Measurements from ENCODE around the gene DCLRE1A.
"Not testable (repeated sequence)": the region's sequence is repeated elsewhere in the genome, so short reads cannot be mapped to it uniquely, and the experiment has no call there.

The DCLRE1A gene

DNA sequence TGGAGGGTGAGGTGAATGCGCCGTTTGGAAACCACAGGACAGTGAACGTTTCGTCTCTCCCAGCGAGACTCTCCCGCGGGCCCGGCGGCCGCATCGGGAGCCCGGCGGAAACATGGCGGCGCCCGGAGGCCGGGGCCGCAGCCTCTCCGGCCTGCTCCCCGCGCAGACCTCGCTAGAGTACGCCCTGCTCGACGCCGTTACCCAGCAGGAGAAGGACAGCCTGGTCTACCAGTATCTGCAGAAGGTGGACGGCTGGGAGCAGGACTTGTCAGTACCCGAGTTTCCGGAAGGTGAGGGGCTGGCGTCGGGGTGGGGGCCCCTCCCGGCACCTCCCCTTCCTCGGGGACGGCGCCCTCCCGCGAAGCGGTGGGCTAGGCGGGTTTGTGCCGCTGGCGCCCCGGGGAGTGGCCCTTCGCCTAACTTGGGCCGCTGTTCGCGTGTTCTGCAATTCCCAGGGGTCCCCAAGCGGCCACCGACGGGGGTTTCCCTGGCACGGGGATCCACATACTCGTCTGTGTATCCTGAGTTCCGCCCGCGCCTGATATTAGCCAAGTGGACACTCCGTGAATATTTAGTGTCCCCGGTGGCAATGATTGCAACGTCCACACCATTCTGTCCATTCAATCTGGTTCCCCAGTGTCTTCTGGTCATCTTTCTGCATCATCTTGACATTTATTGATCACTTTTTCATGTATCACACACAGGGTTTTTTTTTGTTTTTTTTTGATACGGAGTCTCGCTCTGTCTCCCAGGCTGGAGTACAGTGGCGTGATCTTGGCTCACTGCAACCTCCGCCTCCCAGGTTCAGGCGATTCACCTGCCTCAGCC lies 1.1 kb upstream of the DCLRE1A start:
- peak overlapping the region; percentile 93 for H3K9ac ChIP-seq (ENCODE audit: low read depth, low read length)
- no peaks in the 10 kb centered on the region for H3K27me3 ChIP-seq (ENCODE audit: control insufficient read depth, insufficient read depth, low read length)
- H3K4me1 ChIP-seq (ENCODE audit: control insufficient read depth, insufficient read depth, low read length) = peaks cover 2% of the 10 kb centered on the region
- H3K9me3 ChIP-seq (ENCODE audit: control insufficient read depth, insufficient read depth, low read length) = no peaks in the 10 kb centered on the region
- peaks cover 4% of the 10 kb centered on the region for H3K36me3 ChIP-seq (ENCODE audit: control insufficient read depth, insufficient read depth, low read length)
- H3K4me3 ChIP-seq (ENCODE audit: low read depth, low read length) = peak overlapping the region; percentile 93

DNA sequence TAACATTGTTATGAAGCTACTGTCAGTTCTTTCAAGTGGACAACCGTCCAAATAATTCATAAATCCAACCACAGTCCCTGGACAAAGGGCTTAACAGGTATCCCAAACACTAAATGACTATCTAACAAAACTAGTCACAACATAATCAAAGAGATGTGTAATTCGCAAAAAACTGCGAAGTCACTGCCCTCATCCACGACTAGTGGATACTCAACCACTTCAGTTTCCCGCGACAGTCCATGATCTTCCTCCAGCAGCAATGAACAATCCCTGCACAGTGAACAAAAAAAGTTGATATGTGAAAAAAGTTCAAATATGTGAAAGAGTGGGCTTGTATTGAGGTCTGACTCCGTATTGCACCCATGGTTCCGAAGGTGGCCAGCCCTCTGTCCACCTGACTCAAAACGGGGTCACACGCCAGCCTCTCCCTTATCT lies 287 bp downstream of the DCLRE1A start:
- Histone ChIP-seq H3K4me1 (ENCODE audit: control insufficient read depth, insufficient read depth, low read length) (peaks cover 2% of the 10 kb centered on the region), H3K36me3 (ENCODE audit: control insufficient read depth, insufficient read depth, low read length) (no peaks in the 10 kb centered on the region), H3K27me3 (ENCODE audit: control insufficient read depth, insufficient read depth, low read length) (no peaks in the 10 kb centered on the region), H3K9me3 (ENCODE audit: control insufficient read depth, insufficient read depth, low read length) (no peaks in the 10 kb centered on the region), H3K4me3 (ENCODE audit: low read depth, low read length) (peak overlapping the region; percentile 93), H3K9ac (ENCODE audit: low read depth, low read length) (peak overlapping the region; percentile 93)

DNA sequence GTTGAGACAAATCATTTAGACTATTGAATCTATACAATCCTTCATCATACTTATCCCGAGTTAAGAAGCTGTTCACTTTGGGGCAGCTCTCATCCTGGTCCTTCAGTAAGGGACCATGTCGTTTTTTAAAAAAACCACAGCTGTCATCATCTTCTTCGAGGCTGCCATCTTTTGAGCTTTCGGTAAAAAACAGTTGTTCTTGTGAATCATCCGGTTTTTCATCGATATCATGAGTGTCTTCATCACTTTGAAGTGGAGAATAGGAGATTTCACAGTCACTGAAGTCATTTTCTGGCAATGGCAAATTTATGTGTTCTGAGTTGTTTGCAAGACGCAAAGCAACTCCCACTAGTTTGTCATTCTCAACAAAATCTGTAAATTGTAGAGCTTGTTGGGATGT lies 3.9 kb downstream of the DCLRE1A start:
- no peaks in the 10 kb centered on the region for H3K9me3 ChIP-seq (ENCODE audit: control insufficient read depth, insufficient read depth, low read length)
- H3K9ac ChIP-seq (ENCODE audit: low read depth, low read length) = no peak overlapping the region
- H3K27me3 ChIP-seq (ENCODE audit: control insufficient read depth, insufficient read depth, low read length) = no peaks in the 10 kb centered on the region
- H3K36me3 ChIP-seq (ENCODE audit: control insufficient read depth, insufficient read depth, low read length) = no peaks in the 10 kb centered on the region
- H3K4me3 ChIP-seq (ENCODE audit: low read depth, low read length) = no peak overlapping the region
- peaks cover 2% of the 10 kb centered on the region for H3K4me1 ChIP-seq (ENCODE audit: control insufficient read depth, insufficient read depth, low read length)

DNA sequence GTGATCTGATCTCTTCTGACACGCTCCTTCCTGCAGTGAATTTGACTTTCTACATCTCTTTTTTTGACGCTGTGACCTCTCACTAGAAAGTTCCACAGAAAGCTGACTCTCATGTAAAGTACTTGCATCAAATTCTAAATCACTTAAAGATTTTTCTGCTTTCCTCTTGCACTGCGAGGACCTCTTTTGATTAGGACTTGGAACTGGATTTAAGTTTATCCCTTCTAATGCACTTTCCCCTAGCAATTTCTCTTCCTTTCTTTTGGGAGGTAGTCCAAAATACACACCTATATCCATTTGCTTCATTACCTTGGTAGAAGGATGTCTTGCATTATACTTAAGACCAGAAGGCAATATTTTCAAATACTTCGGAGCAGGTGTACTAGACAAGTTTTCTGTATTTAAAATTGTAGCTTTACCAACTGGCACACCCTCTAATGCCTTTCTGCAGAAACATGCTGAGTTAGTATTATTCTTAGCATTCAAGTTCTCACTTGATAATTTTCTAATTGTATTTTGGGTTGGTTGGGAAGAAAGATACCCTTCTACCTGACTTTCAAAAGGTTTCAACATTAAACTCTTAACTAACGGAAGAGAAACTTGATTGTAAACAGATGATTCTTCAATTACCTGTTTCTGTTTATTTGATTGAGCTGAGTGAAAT lies 4.6 kb downstream of the DCLRE1A start:
- Histone ChIP-seq H3K4me3 (ENCODE audit: low read depth, low read length) (no peak overlapping the region), H3K4me1 (ENCODE audit: control insufficient read depth, insufficient read depth, low read length) (peaks cover 2% of the 10 kb centered on the region), H3K36me3 (ENCODE audit: control insufficient read depth, insufficient read depth, low read length) (no peaks in the 10 kb centered on the region), H3K9ac (ENCODE audit: low read depth, low read length) (no peak overlapping the region), H3K27me3 (ENCODE audit: control insufficient read depth, insufficient read depth, low read length) (no peaks in the 10 kb centered on the region), H3K9me3 (ENCODE audit: control insufficient read depth, insufficient read depth, low read length) (no peaks in the 10 kb centered on the region)

DNA sequence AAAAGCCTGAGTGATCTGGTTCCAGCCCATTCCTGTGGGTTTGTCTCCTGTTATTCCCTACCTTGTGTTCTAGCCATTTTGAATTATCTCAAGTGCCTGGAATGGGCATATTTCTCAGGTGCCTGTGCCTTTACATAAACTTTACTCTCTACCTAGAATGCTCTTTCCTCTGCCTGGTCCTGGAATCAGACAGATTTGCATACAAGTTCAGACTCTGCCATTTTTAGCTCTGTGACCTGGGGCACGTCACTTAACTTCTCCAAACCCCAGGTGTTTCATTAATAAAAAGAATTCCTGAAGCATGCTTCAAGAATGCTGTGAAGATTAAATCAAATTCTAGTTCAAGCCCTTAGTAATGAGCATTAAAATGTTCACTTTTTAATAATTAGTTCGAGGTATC lies 7.8 kb downstream of the DCLRE1A start:
- no peak overlapping the region for H3K9ac ChIP-seq (ENCODE audit: low read depth, low read length)
- no peaks in the 10 kb centered on the region for H3K27me3 ChIP-seq (ENCODE audit: control insufficient read depth, insufficient read depth, low read length)
- H3K4me3 ChIP-seq (ENCODE audit: low read depth, low read length) = no peak overlapping the region
- no peaks in the 10 kb centered on the region for H3K9me3 ChIP-seq (ENCODE audit: control insufficient read depth, insufficient read depth, low read length)
- H3K36me3 ChIP-seq (ENCODE audit: control insufficient read depth, insufficient read depth, low read length) = no peaks in the 10 kb centered on the region
- H3K4me1 ChIP-seq (ENCODE audit: control insufficient read depth, insufficient read depth, low read length) = no peaks in the 10 kb centered on the region

DNA sequence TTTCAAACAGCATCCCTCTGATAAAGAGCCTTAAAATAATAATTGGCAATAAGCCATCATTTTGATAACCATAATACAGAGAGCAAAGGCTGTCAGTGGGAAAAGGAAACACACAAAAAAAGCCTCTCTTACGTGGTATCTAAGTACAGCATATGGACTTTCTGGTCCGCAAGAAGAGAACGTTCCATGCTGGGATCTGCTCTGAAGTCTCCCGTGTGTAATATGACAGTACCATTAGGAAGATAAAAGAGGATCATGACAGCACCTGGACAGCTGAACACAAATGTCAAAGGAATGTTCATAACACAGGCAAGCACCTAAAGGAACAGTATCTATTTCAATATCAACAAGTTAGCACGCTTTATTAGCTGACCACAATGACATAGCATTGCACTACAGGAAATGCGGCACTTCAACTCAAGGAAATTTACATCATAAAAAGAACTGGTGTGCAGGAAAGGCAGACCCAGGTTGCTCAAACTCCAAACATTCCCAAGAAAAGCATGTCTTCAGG lies 9.9 kb downstream of the DCLRE1A start:
- Histone ChIP-seq H3K4me1 (ENCODE audit: control insufficient read depth, insufficient read depth, low read length) (no peaks in the 10 kb centered on the region), H3K36me3 (ENCODE audit: control insufficient read depth, insufficient read depth, low read length) (no peaks in the 10 kb centered on the region), H3K9me3 (ENCODE audit: control insufficient read depth, insufficient read depth, low read length) (no peaks in the 10 kb centered on the region), H3K4me3 (ENCODE audit: low read depth, low read length) (no peak overlapping the region), H3K9ac (ENCODE audit: low read depth, low read length) (no peak overlapping the region), H3K27me3 (ENCODE audit: control insufficient read depth, insufficient read depth, low read length) (no peaks in the 10 kb centered on the region)

DNA sequence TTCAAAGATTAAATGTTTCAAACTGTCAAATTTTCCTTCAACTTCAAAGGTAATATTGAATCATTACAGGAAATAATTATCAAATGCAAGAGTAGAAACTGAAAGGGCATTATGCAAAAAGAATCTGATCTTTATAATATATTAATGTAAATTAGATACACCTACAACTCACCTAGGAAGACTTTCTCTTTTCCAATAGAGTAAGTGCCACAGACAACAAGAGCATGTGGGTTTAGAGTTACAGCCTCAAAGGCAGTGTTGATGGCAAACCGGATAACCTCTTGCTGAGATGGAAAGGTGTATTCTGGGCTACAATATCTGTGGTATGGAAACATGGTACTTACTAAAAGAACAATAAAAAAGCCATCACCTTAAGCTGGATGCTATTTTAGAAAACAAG lies 11.7 kb downstream of the DCLRE1A start:
- no peak overlapping the region for H3K4me3 ChIP-seq (ENCODE audit: low read depth, low read length)
- no peaks in the 10 kb centered on the region for H3K36me3 ChIP-seq (ENCODE audit: control insufficient read depth, insufficient read depth, low read length)
- H3K4me1 ChIP-seq (ENCODE audit: control insufficient read depth, insufficient read depth, low read length) = no peaks in the 10 kb centered on the region
- H3K27me3 ChIP-seq (ENCODE audit: control insufficient read depth, insufficient read depth, low read length) = no peaks in the 10 kb centered on the region
- no peak overlapping the region for H3K9ac ChIP-seq (ENCODE audit: low read depth, low read length)
- no peaks in the 10 kb centered on the region for H3K9me3 ChIP-seq (ENCODE audit: control insufficient read depth, insufficient read depth, low read length)

DNA sequence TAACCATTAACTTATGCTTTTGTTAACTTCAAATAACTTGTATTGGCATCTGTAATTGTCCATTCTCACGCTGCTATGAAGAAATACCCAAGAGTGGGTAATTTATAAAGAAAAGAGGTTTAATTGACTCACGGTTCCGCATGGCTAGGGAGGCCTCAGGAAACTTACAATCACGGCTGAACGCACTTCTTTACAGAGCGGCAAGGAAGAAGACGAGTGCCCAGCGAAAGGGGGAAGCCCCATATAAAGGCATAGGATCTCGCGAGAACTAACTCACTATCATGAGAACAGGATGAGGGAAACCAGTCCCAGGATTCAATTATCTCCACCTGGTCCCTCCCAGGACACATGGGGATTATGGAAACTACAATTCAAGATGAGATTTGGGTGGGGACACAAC lies 25.3 kb downstream of the DCLRE1A start:
- H3K4me3 ChIP-seq (ENCODE audit: low read depth, low read length); H3K9me3 ChIP-seq (ENCODE audit: control insufficient read depth, insufficient read depth, low read length); H3K27me3 ChIP-seq (ENCODE audit: control insufficient read depth, insufficient read depth, low read length); H3K36me3 ChIP-seq (ENCODE audit: control insufficient read depth, insufficient read depth, low read length); H3K9ac ChIP-seq (ENCODE audit: low read depth, low read length); H3K4me1 ChIP-seq (ENCODE audit: control insufficient read depth, insufficient read depth, low read length): not testable (repeated sequence)

DNA sequence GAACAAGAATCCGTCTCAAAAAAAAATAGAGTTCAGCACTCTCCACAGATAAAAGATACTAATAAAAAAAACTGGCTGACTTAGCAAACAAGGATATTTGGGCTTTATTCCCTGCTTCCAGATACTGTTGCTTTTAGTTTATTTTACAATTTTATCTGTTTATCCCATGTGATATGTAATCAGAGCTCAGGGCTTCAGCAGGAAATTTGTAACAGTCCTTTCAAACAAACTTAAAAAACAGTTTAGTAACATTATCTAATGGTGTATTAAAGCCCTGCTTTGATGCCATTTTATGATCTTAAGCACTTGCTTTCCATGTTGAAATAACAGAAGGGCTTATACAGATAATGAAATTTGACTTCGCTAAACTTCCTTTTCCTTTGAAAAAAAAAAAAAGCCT lies 28.1 kb downstream of the DCLRE1A start:
- H3K4me1 ChIP-seq (ENCODE audit: control insufficient read depth, insufficient read depth, low read length) = peaks cover 9% of the 10 kb centered on the region
- H3K36me3 ChIP-seq (ENCODE audit: control insufficient read depth, insufficient read depth, low read length) = no peaks in the 10 kb centered on the region

DNA sequence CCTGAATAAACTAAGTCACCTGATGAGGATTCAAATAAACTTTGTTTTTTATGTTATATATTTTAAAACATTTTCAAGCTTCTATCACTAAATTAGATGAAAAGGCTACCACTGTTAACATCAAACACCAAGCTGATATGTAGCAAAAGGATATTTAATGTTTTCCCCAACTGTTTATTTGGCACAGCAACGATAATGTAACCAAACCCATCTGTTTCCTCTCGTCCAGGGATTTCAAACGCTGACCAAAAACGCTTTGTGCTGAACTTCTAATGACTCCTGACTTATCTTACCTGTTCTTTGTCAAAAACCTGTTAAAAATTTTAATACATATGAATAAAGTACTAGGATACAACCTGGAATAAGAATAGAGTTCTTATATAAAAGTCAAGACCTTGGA lies 30.5 kb downstream of the DCLRE1A start:
- Histone ChIP-seq H3K9me3 (ENCODE audit: control insufficient read depth, insufficient read depth, low read length) (no peaks in the 10 kb centered on the region), H3K9ac (ENCODE audit: low read depth, low read length) (no peak overlapping the region), H3K4me1 (ENCODE audit: control insufficient read depth, insufficient read depth, low read length) (peaks cover 13% of the 10 kb centered on the region), H3K4me3 (ENCODE audit: low read depth, low read length) (no peak overlapping the region), H3K36me3 (ENCODE audit: control insufficient read depth, insufficient read depth, low read length) (no peaks in the 10 kb centered on the region), H3K27me3 (ENCODE audit: control insufficient read depth, insufficient read depth, low read length) (no peaks in the 10 kb centered on the region)

More for the DNA sequence above, 28.1 kb downstream of the DCLRE1A start:
- Histone ChIP-seq H3K4me3 (ENCODE audit: low read depth, low read length) (no peak overlapping the region), H3K9ac (ENCODE audit: low read depth, low read length) (no peak overlapping the region), H3K27me3 (ENCODE audit: control insufficient read depth, insufficient read depth, low read length) (no peaks in the 10 kb centered on the region), H3K9me3 (ENCODE audit: control insufficient read depth, insufficient read depth, low read length) (no peaks in the 10 kb centered on the region)

DNA sequence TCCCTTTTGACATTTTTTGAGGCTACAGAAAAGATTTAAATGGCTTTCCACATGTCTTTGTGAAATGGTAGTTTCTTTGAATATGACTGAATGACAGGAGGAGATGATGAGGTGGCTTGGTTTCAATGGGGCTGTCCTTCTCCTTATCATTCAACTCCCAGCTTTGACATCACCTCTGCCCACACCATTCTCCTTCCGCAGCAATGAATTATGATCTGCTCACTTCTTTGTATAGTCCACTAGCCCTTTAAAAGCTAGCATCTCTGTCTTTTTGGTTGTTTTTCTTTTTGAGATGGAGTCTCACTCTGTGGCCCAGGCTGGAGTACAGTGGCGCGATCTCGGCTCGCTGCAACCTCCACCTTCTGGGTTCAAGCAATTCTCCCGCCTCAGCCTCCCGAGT lies 31.7 kb downstream of the DCLRE1A start:
- H3K4me3 ChIP-seq (ENCODE audit: low read depth, low read length) = no peak overlapping the region
- H3K27me3 ChIP-seq (ENCODE audit: control insufficient read depth, insufficient read depth, low read length) = no peaks in the 10 kb centered on the region
- H3K36me3 ChIP-seq (ENCODE audit: control insufficient read depth, insufficient read depth, low read length) = no peaks in the 10 kb centered on the region
- peaks cover 13% of the 10 kb centered on the region for H3K4me1 ChIP-seq (ENCODE audit: control insufficient read depth, insufficient read depth, low read length)
- no peak overlapping the region for H3K9ac ChIP-seq (ENCODE audit: low read depth, low read length)
- no peaks in the 10 kb centered on the region for H3K9me3 ChIP-seq (ENCODE audit: control insufficient read depth, insufficient read depth, low read length)

DNA sequence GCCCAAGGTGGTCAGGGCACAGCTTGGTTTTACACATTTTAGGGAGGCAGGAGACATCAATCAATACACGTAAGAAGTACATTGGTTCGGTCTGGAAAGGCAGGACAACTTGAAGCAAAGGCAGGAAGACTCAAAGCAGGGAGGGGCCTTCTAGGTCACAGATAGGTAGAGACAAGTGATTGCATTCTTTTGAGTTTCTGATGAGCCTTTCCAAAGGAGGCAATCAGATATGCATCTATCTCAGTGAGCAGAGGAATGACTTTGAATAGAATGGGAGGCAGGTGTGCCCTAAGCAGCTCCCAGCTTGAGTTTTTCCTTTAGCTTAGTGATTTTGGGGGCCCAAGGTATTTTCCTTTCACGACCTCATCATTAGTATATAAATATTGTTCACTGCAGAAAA lies 32.6 kb downstream of the DCLRE1A start:
- not testable (repeated sequence) for H3K36me3 ChIP-seq (ENCODE audit: control insufficient read depth, insufficient read depth, low read length); H3K9me3 ChIP-seq (ENCODE audit: control insufficient read depth, insufficient read depth, low read length); H3K9ac ChIP-seq (ENCODE audit: low read depth, low read length); H3K4me3 ChIP-seq (ENCODE audit: low read depth, low read length); H3K27me3 ChIP-seq (ENCODE audit: control insufficient read depth, insufficient read depth, low read length)
- peaks cover 13% of the 10 kb centered on the region for H3K4me1 ChIP-seq (ENCODE audit: control insufficient read depth, insufficient read depth, low read length)
